Heart right ventricle (tissue), 16 donors: ENCODE measurements around the gene PIK3C2G. TPM values are rescaled to one million over a fixed set of nuclear protein-coding genes. Genes with fewer than 3 reads are reported as not detected.

Source experiments
- ATAC-seq, 8 donors: fragments of 200-7000 bp; cut with Tn5 transposase; one replicate each; pipeline ENCODE4 v1.9.1; 2020; ENCODE audit warnings: mild to moderate bottlenecking in 8 of 8, moderate library complexity in 8 of 8, moderate number of reproducible peaks in 1 of 8
- DNase-seq, 2 donors: peaks; one replicate each; pipeline ENCODE4 v3.0.0-alpha.2; 2020
- H3K27ac ChIP-seq, 10 donors: fragments of 200-600 bp; sonication (generic) in 2 of 10; one replicate each; pipeline versions ENCODE4 v1.5.0 to v1.8.0; 2020 to 2022; ENCODE audit warnings: mild to moderate bottlenecking in 3 of 10
- H3K27me3 ChIP-seq, 7 donors: fragments of 200-600 bp; one replicate each; pipeline ENCODE4 v1.8.0; 2021 to 2022; ENCODE audit warnings: mild to moderate bottlenecking in 2 of 7
- H3K36me3 ChIP-seq, 9 donors: fragments of 200-600 bp; sonication (generic) in 1 of 9; one replicate each; pipeline versions ENCODE4 v1.5.0 to v1.8.0; 2020 to 2022; ENCODE audit warnings: mild to moderate bottlenecking in 2 of 9
- H3K4me1 ChIP-seq, 9 donors: fragments of 200-600 bp; sonication (generic) in 1 of 9; one replicate each; pipeline versions ENCODE4 v1.5.0 to v1.8.0; 2020 to 2022; ENCODE audit warnings: mild to moderate bottlenecking in 4 of 9
- H3K4me3 ChIP-seq, 10 donors: fragments of 200-600 bp; sonication (generic) in 2 of 10; one replicate each; pipeline versions ENCODE4 v1.5.0 to v1.8.0; 2020 to 2022; ENCODE audit warnings: mild to moderate bottlenecking in 7 of 10, moderate library complexity in 2 of 10
- H3K9me3 ChIP-seq, 11 donors: fragments of 200-600 bp in 10 of 11; sonication (generic) in 2 of 11; one replicate each; pipeline versions ENCODE4 v1.5.0 to v1.8.0; 2013 to 2022; ENCODE audit warnings: mild to moderate bottlenecking in 2 of 11, control low read depth in 1 of 11, moderate library complexity in 1 of 11
- CTCF ChIP-seq, 9 donors: fragments of 200-600 bp; sonication (generic) in 2 of 9; IDR thresholded peaks; one replicate each; pipeline versions ENCODE4 v1.5.0 to v1.8.0; 2021 to 2022; ENCODE audit warnings: antibody characterized with exemption in 9 of 9, mild to moderate bottlenecking in 5 of 9, moderate library complexity in 1 of 9
- WGBS, 2 donors: extraction: QIAGEN DNeasy Blood & Tissue Kit; methylation state at CpG; one replicate each; pipeline ENCODE4 v1.1.7; 2013; ENCODE audit warnings: inconsistent platforms in 1 of 2; 5-methylcytosine and 5-hydroxymethylcytosine counted together
- intact Hi-C, 10 donors: fragments of 100-400 bp; cut with DNase I; formaldehyde crosslinking; loops; one replicate each; pipeline versions ENCODE4 v1.11.1 to v1.14.2; 2022
- polyA plus RNA-seq, 2 donors: library from polyadenylated mRNA; stranded (reverse); fragments of 200-250 nt; gene quantifications; one replicate each; pipeline ENCODE4 v1.2.3, GENCODE V29; 2013
- total RNA-seq, 10 donors: library from RNA; stranded (reverse); fragmentation: NEBNext Ultra II Directional in 3 of 10; extraction: Animal tissue kit (Norgen Biotek cat#: 25700) in 3 of 10; gene quantifications; one replicate each; pipeline versions ENCODE4 v1.2.1 to v1.2.4, GENCODE V29; 2021 to 2023
- donor health status: Arrhythmogenic right ventricular cardiomyopathy.
- donor health status: ischemic (EF 13 %, LVEDD 7.1; RV severe dilation, severe dysfunction).
- donor health status: healthy with polysubstance abuse.
- donor health status: DM: no; HTN: yes; CAD: no.
- donor health status: DM: no; HTN: no; CAD: no.
- donor health status: ischemic (EF 25% LVEDD 6.9; RV normal size, moderate dysfunction).
- donor health status: ischemic (EF 25% LVEDD 5.7; RV mildly dilated, moderate dysfunction).
- donor health status: healthy.
- donor health status: DM: yes; HTN: yes; CAD: no.
- donor health status: Ischemic cardiomyopathy.
- donor health status: ischemic (EF 35%, LVEDD 5.7; RV mildly dilated, moderate dysfunction).
- donor health status: nonischemic (EF 11% LVEDD 7.7; RV severe dilation, severe dysfunction).
- donor health status: DM: yes; HTN: yes; CAD: no.
- donor health status: PGD.
- donor health status: ischemic (EF 29% LVEDD 5.4; RV normal size, mild dysfunction).
- donor health status: nonischemic (EF 23%, LVEDD 6.1; RV moderate dilation, normal function).

PIK3C2G gene
- total and polyA plus RNA-seq, 12 donors: not detected

GRCh38 chr12:18424857-18425256 lies 163.5 kb downstream of the PIK3C2G start:
- Histone ChIP-seq H3K36me3 (no peaks in the 10 kb centered on the region), H3K27ac (no peak overlapping the region), H3K27me3 (no peaks in the 10 kb centered on the region), H3K4me3 (no peak overlapping the region), H3K9me3 (no peaks in the 10 kb centered on the region), H3K4me1 (no peaks in the 10 kb centered on the region)
- DNase-seq: no peak
- intact Hi-C loops: loop anchor here in 1 of 10 donors (5.0 kb wide), 1 partner anchor 867 kb away; no protein-coding TSS in a partner anchor
- 88 to 92% methylated on average over 2 of the region's 2 CpGs for WGBS, 2 donors
- ATAC-seq: no peak
- no peak for TF ChIP-seq CTCF (IDR thresholded peaks at IDR 0.05)

- H3K4me3 ChIP-seq: no peak overlapping the region
- H3K27ac ChIP-seq: no peak overlapping the region
- peaks cover 0 to 20% (median 0%) of the 10 kb centered on the region in 9 donors for H3K4me1 ChIP-seq
- ATAC-seq: no peak
- intact Hi-C loops: loop anchor here in 1 of 10 donors (5.0 kb wide), 1 partner anchor 865 kb away; no protein-coding TSS in a partner anchor
- no peaks in the 10 kb centered on the region for H3K36me3 ChIP-seq
- TF ChIP-seq CTCF (IDR thresholded peaks at IDR 0.05): no peak
- H3K27me3 ChIP-seq: no peaks in the 10 kb centered on the region
- no peak for DNase-seq
- H3K9me3 ChIP-seq: no peaks in the 10 kb centered on the region
- 88% methylated on average over 3 of the region's 3 CpGs for WGBS, 2 donors
Observed at GRCh38 chr12:18427520-18427919, 166.2 kb downstream of the PIK3C2G start.

- Histone ChIP-seq H3K27me3 (no peaks in the 10 kb centered on the region), H3K27ac (no peak overlapping the region), H3K36me3 (no peaks in the 10 kb centered on the region), H3K9me3 (no peaks in the 10 kb centered on the region), H3K4me3 (no peak overlapping the region), H3K4me1 (peaks cover 0 to 25% (median 0%) of the 10 kb centered on the region in 9 donors)
- ATAC-seq (no peak), DNase-seq (no peak)
- WGBS, 2 donors: 93% methylated on average over 2 of the region's 2 CpGs
- intact Hi-C loops: loop anchor here in 1 of 10 donors (5.0 kb wide), 1 partner anchor 864 kb away; no protein-coding TSS in a partner anchor
- TF ChIP-seq CTCF (IDR thresholded peaks at IDR 0.05): no peak
Observed at GRCh38 chr12:18428416-18428815, 167.1 kb downstream of the PIK3C2G start.

- WGBS, 2 donors: 50 to 55% methylated on average over 1 of the region's 1 CpG
- Histone ChIP-seq H3K4me3 (no peak overlapping the region), H3K9me3 (no peaks in the 10 kb centered on the region), H3K27ac (no peak overlapping the region), H3K4me1 (peaks cover 0 to 25% (median 0%) of the 10 kb centered on the region in 9 donors), H3K27me3 (no peaks in the 10 kb centered on the region), H3K36me3 (no peaks in the 10 kb centered on the region)
- TF ChIP-seq CTCF (IDR thresholded peaks at IDR 0.05): no peak
- DNase-seq (no peak), ATAC-seq (peak; percentile 49 to 80 (median 68))
- intact Hi-C loops: loop anchor here in 1 of 10 donors (5.0 kb wide), 1 partner anchor 863 kb away; no protein-coding TSS in a partner anchor
Observed at GRCh38 chr12:18429366-18429765, 168.0 kb downstream of the PIK3C2G start.
